SK-N-SH (cell line): ENCODE measurements around the gene NUP188.

Experiments used
- CTCF ChIP-seq: fragments of 200-600 bp; sonication (generic); IDR thresholded peaks from 2 replicates; pipeline ENCODE4 v1.6.1; 2017; ENCODE audit warnings: antibody characterized with exemption, mild to moderate bottlenecking, moderate library complexity
- ELF1 ChIP-seq: IDR thresholded peaks from 2 replicates; pipeline ENCODE4 v1.4.0; 2012
- EP300 ChIP-seq, 2 experiments: IDR thresholded peaks; 2 replicates each; pipeline versions ENCODE4 v1.4.0 to v1.6.1; 2012; ENCODE audit warnings: borderline replicate concordance in 1 of 2, low read depth in 1 of 2, low read length in 1 of 2
- EZH2phosphoT487 ChIP-seq: fragments of 200-600 bp; sonication (generic); IDR thresholded peaks from 2 replicates; pipeline ENCODE4 v1.6.1; 2017; ENCODE audit warnings: low read depth, mixed run types, mild to moderate bottlenecking, antibody characterized with exemption, moderate library complexity, borderline replicate concordance
- FOXM1 ChIP-seq: IDR thresholded peaks from 2 replicates; pipeline ENCODE4 v1.4.0; 2012; ENCODE audit warnings: low read depth, mild to moderate bottlenecking
- GATA2 ChIP-seq: sonication (generic); formaldehyde crosslinking; IDR thresholded peaks from 2 replicates; pipeline ENCODE4 v1.5.0; 2020; ENCODE audit warnings: mild to moderate bottlenecking, missing genetic modification reagents
- POLR2AphosphoS5 ChIP-seq: IDR thresholded peaks from 2 replicates; pipeline ENCODE4 v1.6.1; 2012; ENCODE audit warnings: low read depth, low read length
- REST ChIP-seq: IDR thresholded peaks from 2 replicates; pipeline ENCODE4 v1.6.1; 2012; ENCODE audit warnings: mild to moderate bottlenecking, low read depth, low read length, moderate library complexity
- RXRA ChIP-seq: IDR thresholded peaks from 2 replicates; pipeline ENCODE4 v1.4.0; 2012; ENCODE audit warnings: low read depth, mild to moderate bottlenecking, borderline replicate concordance
- SIN3A ChIP-seq: IDR thresholded peaks from 2 replicates; pipeline ENCODE4 v1.6.1; 2012; ENCODE audit warnings: low read depth, mild to moderate bottlenecking, low read length, moderate library complexity, borderline replicate concordance
- SMC3 ChIP-seq: IDR thresholded peaks from 2 replicates; pipeline ENCODE4 v1.6.1; 2012; ENCODE audit warnings: low read depth, low read length, improper control_type of control experiment
- TEAD4 ChIP-seq: IDR thresholded peaks from 2 replicates; pipeline ENCODE4 v1.4.0; 2012; ENCODE audit warnings: mild to moderate bottlenecking, borderline replicate concordance; ENCODE audit not compliant: insufficient read depth
- USF2 ChIP-seq: fragments of 150-350 bp; IDR thresholded peaks from 2 replicates; pipeline ENCODE4 v1.6.1; 2017; ENCODE audit warnings: antibody characterized with exemption, low read length, low read depth, borderline replicate concordance

- no peak for TF ChIP-seq CTCF
- no peak for TF ChIP-seq POLR2AphosphoS5
- TF ChIP-seq TEAD4: no peak
- no peak for TF ChIP-seq REST
- no peak for TF ChIP-seq RXRA
- TF ChIP-seq SMC3: no peak
- no peak for TF ChIP-seq ELF1
- TF ChIP-seq EP300 (IDR thresholded peaks at IDR 0.05; ENCODE audit: borderline replicate concordance in 1 of 2, low read depth in 1 of 2, low read length in 1 of 2): no peak
- TF ChIP-seq GATA2 (CRISPR knock-in tag): no peak
- no peak for TF ChIP-seq FOXM1
- no peak for TF ChIP-seq USF2
- no peak for TF ChIP-seq EZH2phosphoT487
- no peak for TF ChIP-seq SIN3A
These were observed 105.1 kb downstream of the NUP188 start for GRCh38 chr9:129052592-129052991.
